Stimulated activated CD4-positive, alpha-beta T cell treated with anti-CD3 and anti-CD28 coated beads, Interleukin-1b, Interleukin-23, amount 100 ng/mL, for 1 hour (primary cell): ENCODE data around the gene ZC3H14.

Source experiments
- DNase-seq, 2 donors: peaks; one replicate each; pipeline ENCODE4 v3.0.0-alpha.2; 2020; ENCODE audit warnings: low read depth in 2 of 2

The ZC3H14 gene

DNA sequence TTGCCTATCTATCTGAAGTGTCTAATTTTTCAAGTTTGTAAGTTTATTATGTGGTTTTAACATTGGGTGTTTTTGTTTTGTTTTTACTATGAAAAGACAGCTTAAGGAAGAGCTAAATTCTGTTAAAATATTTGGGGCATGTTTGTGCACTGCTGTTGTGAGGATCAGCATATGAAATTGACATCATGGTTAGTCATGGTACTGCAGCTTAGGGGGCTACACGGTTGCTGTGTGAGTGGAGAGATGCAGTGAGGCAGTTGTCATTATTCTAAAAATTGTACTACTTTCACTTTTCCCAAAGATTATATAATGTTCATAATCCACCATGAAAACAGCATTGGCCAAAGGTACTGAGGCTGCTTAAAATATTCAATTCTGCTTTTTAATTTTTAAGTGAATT lies 49.0 kb downstream of the ZC3H14 start:
- no peak for DNase-seq

- no peak for DNase-seq
Measured at GRCh38 chr14:88612981-88613380, 50.1 kb downstream of the ZC3H14 start.

DNA sequence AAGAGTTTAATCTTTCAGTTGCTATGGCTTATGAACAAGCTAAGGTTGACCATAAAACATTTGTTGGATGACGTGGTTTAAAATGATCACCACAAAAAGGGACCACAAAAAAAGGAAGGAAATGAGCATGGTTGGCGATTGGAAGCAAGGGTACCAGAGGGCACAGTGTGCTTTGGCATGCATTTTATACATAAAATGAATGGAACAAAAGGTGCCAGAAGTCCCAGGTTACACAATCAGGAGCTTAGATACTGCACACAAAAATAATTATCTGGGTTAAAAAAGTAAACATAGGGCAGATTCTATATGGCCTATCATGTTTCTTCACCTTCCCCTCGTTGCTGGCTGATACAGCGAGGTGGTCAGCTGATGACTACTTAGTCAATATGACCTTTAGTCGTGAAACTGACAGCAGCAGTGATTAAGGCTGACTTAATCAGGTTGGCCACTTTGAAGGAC lies 50.7 kb downstream of the ZC3H14 start:
- DNase-seq: no peak

- no peak for DNase-seq
Measured at GRCh38 chr14:88614218-88614907, 51.5 kb downstream of the ZC3H14 start.

GRCh38 chr14:88616697-88617096 lies 53.9 kb downstream of the ZC3H14 start:
- DNase-seq: no peak

- DNase-seq: no peak
Measured at GRCh38 chr14:88617479-88617878, 54.6 kb downstream of the ZC3H14 start.

DNA sequence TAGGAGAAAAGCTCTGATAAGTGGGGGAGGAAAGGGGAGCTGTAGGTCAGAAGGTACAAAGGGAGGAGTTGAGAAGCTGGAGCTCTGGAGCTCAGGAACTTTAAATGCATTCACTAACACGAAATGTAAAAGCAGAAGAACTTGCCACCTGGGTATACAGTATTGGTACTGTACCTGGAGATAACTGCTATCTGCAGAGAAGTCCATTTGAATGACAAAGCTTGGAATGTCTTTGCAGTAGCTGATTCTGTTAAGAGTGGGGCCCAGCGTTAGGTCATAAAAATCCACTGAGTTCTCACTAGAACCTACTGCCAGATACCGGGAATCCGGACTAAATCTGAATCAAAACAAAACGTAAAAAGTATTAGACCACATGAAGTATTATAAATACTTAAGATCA lies 55.6 kb downstream of the ZC3H14 start:
- no peak for DNase-seq

DNA sequence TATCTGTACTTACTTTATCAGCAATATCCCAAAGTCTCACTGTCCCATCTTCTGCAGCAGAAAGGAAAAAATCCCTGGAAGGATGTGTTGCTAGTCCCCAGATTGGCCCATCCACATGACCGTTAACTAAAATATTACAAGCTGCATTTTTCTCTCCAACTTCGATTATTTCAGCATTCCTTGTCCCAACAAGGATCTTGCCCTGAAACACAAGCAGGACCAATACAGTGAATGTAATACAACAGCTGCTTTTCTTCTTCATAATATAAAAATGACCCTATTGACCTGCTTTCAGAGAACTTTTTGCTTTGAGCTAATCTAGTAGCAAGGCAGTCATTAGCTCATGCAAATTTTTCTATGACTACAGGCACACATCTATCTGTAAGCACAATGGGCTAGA lies 58.3 kb downstream of the ZC3H14 start:
- no peak for DNase-seq

GRCh38 chr14:88625671-88626070 lies 62.8 kb downstream of the ZC3H14 start:
- DNase-seq: no peak

- DNase-seq: no peak
Measured at GRCh38 chr14:88628033-88628432, 65.2 kb downstream of the ZC3H14 start.

GRCh38 chr14:88628462-88628861 lies 65.6 kb downstream of the ZC3H14 start:
- DNase-seq: no peak

- DNase-seq: no peak
Measured at GRCh38 chr14:88630565-88630964, 67.7 kb downstream of the ZC3H14 start.

DNA sequence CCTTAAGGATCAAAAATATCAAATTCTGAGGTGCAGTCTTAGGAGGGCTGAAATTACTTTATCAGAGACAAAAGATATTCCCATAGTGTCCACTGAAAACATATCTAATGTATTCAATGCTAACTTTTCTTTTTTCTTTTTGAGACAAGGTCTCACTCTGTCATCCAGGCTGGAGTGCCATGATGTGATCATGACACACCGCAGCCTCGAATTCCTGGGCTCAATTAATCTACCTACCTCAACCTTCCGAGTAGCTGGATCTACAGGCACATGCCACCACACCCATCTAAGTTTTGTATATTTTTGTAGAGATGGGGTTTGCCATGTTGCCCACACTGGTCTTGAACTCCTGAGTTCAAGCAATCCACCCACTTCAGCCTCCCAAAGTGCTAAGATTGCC lies 68.3 kb downstream of the ZC3H14 start:
- no peak for DNase-seq

- DNase-seq: no peak
Measured at GRCh38 chr14:88632512-88632911, 69.7 kb downstream of the ZC3H14 start.

GRCh38 chr14:88639221-88639620 lies 76.4 kb downstream of the ZC3H14 start:
- DNase-seq: no peak

DNA sequence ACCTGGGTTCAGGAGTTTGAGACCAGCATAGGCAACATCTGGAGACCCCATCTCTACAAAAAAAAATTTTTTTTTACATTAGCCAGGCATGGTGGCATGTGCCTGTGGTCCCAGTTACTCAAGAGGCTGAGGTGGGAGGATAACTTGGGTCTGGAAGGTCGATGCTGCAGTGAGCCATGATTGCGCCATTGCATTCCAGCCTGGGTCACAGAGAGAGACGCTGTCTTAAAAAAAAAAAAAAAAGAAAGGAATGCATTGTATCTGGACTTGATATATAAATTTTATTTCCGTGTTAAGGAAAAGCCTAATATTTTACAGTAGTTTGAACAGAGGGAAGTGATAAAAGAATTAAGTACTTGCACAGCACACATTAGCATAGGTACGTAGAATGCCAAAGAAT lies 97.2 kb downstream of the ZC3H14 start:
- DNase-seq: no peak

DNA sequence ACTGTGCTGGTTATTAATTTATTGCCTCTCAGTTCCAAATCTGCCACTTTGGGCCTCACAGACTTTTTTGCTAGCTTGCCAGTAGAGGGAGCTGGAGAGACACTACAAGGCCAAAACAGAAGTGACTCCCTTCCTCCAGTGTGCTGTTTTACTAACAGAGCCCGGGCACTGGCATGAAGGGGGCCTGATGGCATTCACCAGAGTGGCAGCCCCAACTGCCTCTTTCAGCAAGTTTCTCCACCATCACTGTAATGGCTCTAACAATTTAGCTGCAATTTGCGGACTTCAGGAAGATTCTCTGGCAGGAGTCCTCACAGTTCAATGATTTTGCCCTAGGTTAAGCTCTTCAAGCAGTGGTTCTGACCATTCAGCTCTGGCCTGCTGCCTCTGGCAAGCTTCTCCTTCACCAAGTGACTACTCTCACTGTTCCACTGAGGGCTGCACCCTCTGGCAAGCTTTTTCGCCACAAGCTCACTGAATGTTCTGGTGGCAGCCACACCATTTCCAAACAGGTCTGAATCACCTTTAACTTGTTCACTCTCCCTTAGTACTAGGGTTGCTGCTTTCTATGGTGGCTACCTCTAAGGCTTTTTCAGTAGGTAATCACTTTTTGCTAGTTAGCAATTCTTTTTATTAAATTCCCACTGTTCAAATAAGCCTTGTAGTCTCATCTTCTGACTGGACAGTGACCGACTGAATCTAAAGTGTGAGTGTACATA lies 104.9 kb downstream of the ZC3H14 start:
- DNase-seq: no peak

DNA sequence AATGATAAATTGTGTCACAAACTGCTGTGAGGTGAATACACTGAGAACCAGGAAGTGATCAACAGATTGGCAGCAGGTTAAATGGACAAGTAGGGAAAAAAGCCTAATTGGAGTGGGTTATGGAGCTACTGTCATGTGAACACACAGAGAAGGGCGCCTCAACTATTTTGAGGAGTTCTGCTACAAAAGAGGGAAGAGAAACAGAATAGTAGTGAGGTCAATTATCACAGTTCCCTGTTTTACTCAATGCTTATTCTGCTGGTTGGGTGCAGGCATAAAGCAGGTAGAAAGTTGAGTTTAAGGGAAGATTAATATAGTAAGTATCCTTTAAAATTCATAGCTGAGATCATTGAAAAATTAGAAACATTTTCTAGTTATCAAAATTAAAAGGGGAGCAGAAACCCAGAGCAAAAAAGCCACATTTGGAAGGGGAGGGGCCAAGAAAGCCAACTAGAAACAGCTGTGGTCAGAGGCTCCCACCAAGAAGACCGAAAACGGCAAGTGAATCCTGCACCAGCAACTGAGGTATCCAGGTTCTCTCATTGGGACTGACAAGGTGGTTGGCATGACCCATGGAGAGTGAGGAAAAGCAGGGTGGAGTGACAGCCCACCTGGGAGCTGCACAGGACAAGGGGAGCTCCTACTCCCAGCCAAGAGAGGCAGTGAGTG lies 105.7 kb downstream of the ZC3H14 start:
- DNase-seq: no peak

- DNase-seq: no peak
Measured at GRCh38 chr14:88669346-88669745, 106.5 kb downstream of the ZC3H14 start.
